Progenitor cell of endocrine pancreas (in vitro differentiated cells): ENCODE measurements around the gene UST. TPM values are rescaled to one million over a fixed set of nuclear protein-coding genes. Genes with fewer than 3 reads are reported as not detected.
"Not testable (repeated sequence)": the region's sequence is repeated elsewhere in the genome, so short reads cannot be mapped to it uniquely, and the experiment has no call there.

Experiments used
- DNase-seq: peaks from one replicate; pipeline ENCODE4 v3.0.0; 2021; ENCODE audit warnings: low spot score; ENCODE audit not compliant: unreplicated experiment
- H3K27ac Mint-ChIP-seq: 2 replicates; pipeline ENCODE4 v1.8.0; 2021; ENCODE audit warnings: mild to moderate bottlenecking, moderate library complexity, mixed read lengths
- H3K27me3 Mint-ChIP-seq: 2 replicates; pipeline ENCODE4 v1.8.0; 2021; ENCODE audit warnings: mixed read lengths
- H3K36me3 Mint-ChIP-seq: 2 replicates; pipeline ENCODE4 v1.8.0; 2022; ENCODE audit warnings: mixed read lengths; ENCODE audit not compliant: insufficient read depth
- H3K4me1 Mint-ChIP-seq: 2 replicates; pipeline ENCODE4 v1.8.0; 2021; ENCODE audit warnings: low read depth, mixed read lengths
- H3K4me3 Mint-ChIP-seq: 2 replicates; pipeline ENCODE4 v1.8.0; 2021; ENCODE audit warnings: low read depth, mild to moderate bottlenecking, moderate library complexity, mixed read lengths
- H3K9me3 Mint-ChIP-seq: 2 replicates; pipeline ENCODE4 v1.8.0; 2021; ENCODE audit warnings: low read depth, mixed read lengths
- CTCF ChIP-seq: fragments of 200-600 bp; sonication (generic); IDR thresholded peaks from one replicate; pipeline ENCODE4 v1.5.0; 2021; ENCODE audit warnings: antibody characterized with exemption, mild to moderate bottlenecking; ENCODE audit not compliant: unreplicated experiment
- total RNA-seq: library from RNA; stranded (reverse); gene quantifications from 2 replicates; pipeline ENCODE4 v1.2.1, GENCODE V29; 2021

The UST gene
- total RNA-seq, 1 donor from 2014 or later = 2.9 TPM

- Mint-ChIP-seq H3K27ac (no peak overlapping the region), H3K27me3 (peaks cover 40% of the 10 kb centered on the region), H3K4me1 (peaks cover 5% of the 10 kb centered on the region), H3K4me3 (no peak overlapping the region), H3K36me3 (no peaks in the 10 kb centered on the region), H3K9me3 (no peaks in the 10 kb centered on the region)
- TF ChIP-seq CTCF = no peak
- DNase-seq = no peak
Observed at GRCh38 chr6:148775161-148775560, 28.3 kb downstream of the UST start.

GRCh38 chr6:148776321-148777308 is 29.8 kb downstream of the UST start:
- TF ChIP-seq CTCF = no peak
- Mint-ChIP-seq H3K27ac (no peak overlapping the region), H3K4me1 (no peaks in the 10 kb centered on the region), H3K4me3 (no peak overlapping the region), H3K27me3 (peaks cover 40% of the 10 kb centered on the region), H3K9me3 (no peaks in the 10 kb centered on the region), H3K36me3 (no peaks in the 10 kb centered on the region)
- no peak for DNase-seq

- Mint-ChIP-seq H3K4me1 (no peaks in the 10 kb centered on the region), H3K27ac (no peak overlapping the region), H3K36me3 (no peaks in the 10 kb centered on the region), H3K4me3 (no peak overlapping the region), H3K9me3 (no peaks in the 10 kb centered on the region), H3K27me3 (peaks cover 47% of the 10 kb centered on the region)
- DNase-seq = no peak
- no peak for TF ChIP-seq CTCF
Observed at GRCh38 chr6:148779142-148779562, 32.3 kb downstream of the UST start.

- H3K36me3 Mint-ChIP-seq, H3K4me3 Mint-ChIP-seq, DNase-seq, H3K9me3 Mint-ChIP-seq, H3K27ac Mint-ChIP-seq, H3K4me1 Mint-ChIP-seq: not testable (repeated sequence)
- H3K27me3 Mint-ChIP-seq = peaks cover 52% of the 10 kb centered on the region
Observed at GRCh38 chr6:148780423-148780822, 33.6 kb downstream of the UST start.

- TF ChIP-seq CTCF = no peak
- H3K27ac Mint-ChIP-seq = no peak overlapping the region
Observed at GRCh38 chr6:148780918-148781436, 34.1 kb downstream of the UST start.

More at GRCh38 chr6:148780918-148781436, 34.1 kb downstream of the UST start:
- no peaks in the 10 kb centered on the region for H3K36me3 Mint-ChIP-seq
- no peak overlapping the region for H3K4me3 Mint-ChIP-seq
- DNase-seq = no peak
- peaks cover 56% of the 10 kb centered on the region for H3K27me3 Mint-ChIP-seq
- peaks cover 3% of the 10 kb centered on the region for H3K4me1 Mint-ChIP-seq
- H3K9me3 Mint-ChIP-seq = no peaks in the 10 kb centered on the region
